Astrocyte (in vitro differentiated cells and primary cell): ENCODE results near the gene TBRG1. TPM values are rescaled to one million over a fixed set of nuclear protein-coding genes. Genes with fewer than 3 reads are reported as not detected.

Experiments
- DNase-seq: peaks from one replicate; pipeline ENCODE4 v3.0.0-alpha.2; 2010; ENCODE audit warnings: low read depth
- FAIRE-seq: peaks from 2 replicates; lab custom pipeline; 2011; peaks lifted over from hg19 to GRCh38; lab: Jason Lieb, UNC
- H2AFZ ChIP-seq: 2 replicates; pipeline ENCODE4 v1.6.0; 2012; ENCODE audit warnings: low read depth, low read length, inconsistent platforms
- H3K27ac ChIP-seq: 2 replicates; pipeline ENCODE4 v1.5.1; 2011; ENCODE audit warnings: low read depth, low read length, inconsistent platforms
- H3K27me3 ChIP-seq: 2 replicates; pipeline ENCODE4 v1.6.0; 2011; ENCODE audit warnings: low read length, inconsistent platforms; ENCODE audit not compliant: insufficient read depth
- H3K36me3 ChIP-seq: 2 replicates; pipeline ENCODE4 v1.5.1; 2011; ENCODE audit warnings: low read length, inconsistent platforms; ENCODE audit not compliant: insufficient read depth
- H3K4me1 ChIP-seq: 2 replicates; pipeline ENCODE4 v1.5.1; 2011; ENCODE audit warnings: low read length, inconsistent platforms; ENCODE audit not compliant: insufficient read depth
- H3K4me2 ChIP-seq: 2 replicates; pipeline ENCODE4 v1.6.0; 2012; ENCODE audit warnings: low read length, inconsistent platforms
- H3K4me3 ChIP-seq: 2 replicates; pipeline ENCODE4 v1.5.1; 2011; ENCODE audit warnings: low read depth, mild to moderate bottlenecking, low read length, inconsistent platforms; ENCODE audit not compliant: insufficient read depth
- H3K79me2 ChIP-seq: 2 replicates; pipeline ENCODE4 v1.6.0; 2012; ENCODE audit warnings: mild to moderate bottlenecking, low read length, inconsistent platforms; ENCODE audit not compliant: insufficient read depth
- H3K9ac ChIP-seq: 2 replicates; pipeline ENCODE4 v1.6.0; 2012; ENCODE audit warnings: mild to moderate bottlenecking, low read length, inconsistent platforms
- H3K9me3 ChIP-seq: 2 replicates; pipeline ENCODE4 v1.5.1; 2012; ENCODE audit warnings: low read depth, mild to moderate bottlenecking, low read length, inconsistent platforms; ENCODE audit not compliant: insufficient read depth
- H4K20me1 ChIP-seq: 2 replicates; pipeline ENCODE4 v1.6.0; 2012; ENCODE audit warnings: low read length, inconsistent platforms; ENCODE audit not compliant: insufficient read depth
- H3K27ac Mint-ChIP-seq: one replicate; pipeline ENCODE4 v1.8.0; 2021; ENCODE audit warnings: mild to moderate bottlenecking, mixed read lengths; ENCODE audit not compliant: unreplicated experiment
- H3K27me3 Mint-ChIP-seq: one replicate; pipeline ENCODE4 v1.8.0; 2021; ENCODE audit warnings: low read depth, mixed read lengths; ENCODE audit not compliant: unreplicated experiment
- H3K36me3 Mint-ChIP-seq: one replicate; pipeline ENCODE4 v1.8.0; 2021; ENCODE audit warnings: low read depth, mixed read lengths; ENCODE audit not compliant: unreplicated experiment
- H3K4me1 Mint-ChIP-seq: one replicate; pipeline ENCODE4 v1.8.0; 2021; ENCODE audit warnings: low read depth, mixed read lengths; ENCODE audit not compliant: unreplicated experiment
- H3K4me3 Mint-ChIP-seq: one replicate; pipeline ENCODE4 v1.8.0; 2021; ENCODE audit warnings: mild to moderate bottlenecking, moderate library complexity, mixed read lengths; ENCODE audit not compliant: unreplicated experiment
- H3K9me3 Mint-ChIP-seq: one replicate; pipeline ENCODE4 v1.8.0; 2021; ENCODE audit warnings: mild to moderate bottlenecking, mixed read lengths; ENCODE audit not compliant: unreplicated experiment
- EZH2 ChIP-seq: IDR thresholded peaks from 2 replicates; pipeline ENCODE4 v1.6.1; 2012; ENCODE audit warnings: mild to moderate bottlenecking, low read length, inconsistent platforms; ENCODE audit not compliant: insufficient read depth
- total RNA-seq: library from RNA; stranded (reverse); gene quantifications from 2 replicates; pipeline ENCODE4 v1.2.1, GENCODE V29; 2021
- TF ChIP-seq, protein P1 (sequence below): IDR thresholded peaks from 2 replicates; pipeline ENCODE4 v1.5.1; 2011; ENCODE audit warnings: low read depth, mild to moderate bottlenecking, inconsistent platforms, low read length, moderate library complexity; ENCODE audit not compliant: insufficient read depth

The TBRG1 gene
- total RNA-seq, 1 donor from 2014 or later, result 36.8 TPM

DNA sequence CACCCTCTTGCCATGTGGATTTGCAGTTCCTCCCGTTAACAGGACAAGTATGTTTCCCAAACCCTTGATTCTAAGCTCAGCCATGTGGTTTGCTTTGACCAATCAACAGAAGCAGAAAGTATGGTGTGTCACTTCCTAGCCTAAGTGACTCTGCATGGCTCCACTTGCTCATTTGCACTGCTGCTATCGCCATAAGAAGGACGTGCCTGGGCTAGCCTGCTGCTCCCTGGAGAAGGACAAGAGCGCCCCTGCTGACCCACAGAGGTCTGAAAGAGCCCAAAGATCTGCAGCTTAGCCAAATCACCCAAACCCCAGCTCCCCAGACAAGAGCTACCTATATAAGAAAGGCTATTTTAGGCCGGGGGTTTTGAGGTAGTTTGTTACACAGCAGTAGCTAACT is 18.0 kb downstream of the TBRG1 start:
- Mint-ChIP-seq H3K4me1 (peaks cover 16% of the 10 kb centered on the region), H3K4me3 (no peak overlapping the region), H3K36me3 (peaks cover 5% of the 10 kb centered on the region), H3K27me3 (no peaks in the 10 kb centered on the region), H3K9me3 (peaks cover 1% of the 10 kb centered on the region), H3K27ac (no peak overlapping the region)
- no peak overlapping the region for H3K4me2 ChIP-seq
- peaks cover 5% of the 10 kb centered on the region for H3K36me3 ChIP-seq
- no peak overlapping the region for H3K4me3 ChIP-seq
- H3K9ac ChIP-seq, result no peak overlapping the region
- TF ChIP-seq, protein P1, sequence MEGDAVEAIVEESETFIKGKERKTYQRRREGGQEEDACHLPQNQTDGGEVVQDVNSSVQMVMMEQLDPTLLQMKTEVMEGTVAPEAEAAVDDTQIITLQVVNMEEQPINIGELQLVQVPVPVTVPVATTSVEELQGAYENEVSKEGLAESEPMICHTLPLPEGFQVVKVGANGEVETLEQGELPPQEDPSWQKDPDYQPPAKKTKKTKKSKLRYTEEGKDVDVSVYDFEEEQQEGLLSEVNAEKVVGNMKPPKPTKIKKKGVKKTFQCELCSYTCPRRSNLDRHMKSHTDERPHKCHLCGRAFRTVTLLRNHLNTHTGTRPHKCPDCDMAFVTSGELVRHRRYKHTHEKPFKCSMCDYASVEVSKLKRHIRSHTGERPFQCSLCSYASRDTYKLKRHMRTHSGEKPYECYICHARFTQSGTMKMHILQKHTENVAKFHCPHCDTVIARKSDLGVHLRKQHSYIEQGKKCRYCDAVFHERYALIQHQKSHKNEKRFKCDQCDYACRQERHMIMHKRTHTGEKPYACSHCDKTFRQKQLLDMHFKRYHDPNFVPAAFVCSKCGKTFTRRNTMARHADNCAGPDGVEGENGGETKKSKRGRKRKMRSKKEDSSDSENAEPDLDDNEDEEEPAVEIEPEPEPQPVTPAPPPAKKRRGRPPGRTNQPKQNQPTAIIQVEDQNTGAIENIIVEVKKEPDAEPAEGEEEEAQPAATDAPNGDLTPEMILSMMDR, result no peak
- TF ChIP-seq EZH2, result no peak
- H3K9me3 ChIP-seq, result no peaks in the 10 kb centered on the region
- H2AFZ ChIP-seq, result no peak overlapping the region
- no peaks in the 10 kb centered on the region for H3K79me2 ChIP-seq
- peaks cover 2% of the 10 kb centered on the region for H4K20me1 ChIP-seq
- H3K27ac ChIP-seq, result no peak overlapping the region
- no peak for FAIRE-seq
- DNase-seq, result no peak
- H3K4me1 ChIP-seq, result peaks cover 18% of the 10 kb centered on the region
- H3K27me3 ChIP-seq, result no peaks in the 10 kb centered on the region

DNA sequence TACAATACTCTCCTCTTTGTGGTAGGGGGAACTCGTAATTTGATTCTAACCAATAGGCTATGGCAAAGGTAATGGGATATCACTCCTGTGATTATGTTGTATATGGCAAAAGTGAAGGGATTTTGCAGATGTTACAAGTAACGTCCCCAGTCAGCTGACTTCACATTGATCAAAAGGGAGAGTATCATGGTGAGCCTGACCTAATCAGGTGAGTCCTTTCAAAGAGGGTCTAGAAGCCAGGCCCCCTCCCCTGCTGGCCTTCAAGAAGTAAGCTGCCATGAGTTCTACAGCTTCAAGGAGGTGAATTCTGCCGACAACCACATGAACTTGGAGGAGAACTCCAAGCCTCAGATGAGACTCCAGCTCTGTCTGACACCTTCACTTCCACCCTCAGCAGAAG is 20.0 kb downstream of the TBRG1 start:
- no peak overlapping the region for H3K4me2 ChIP-seq
- H3K4me3 ChIP-seq, result no peak overlapping the region
- peaks cover 18% of the 10 kb centered on the region for H3K4me1 ChIP-seq
- no peak overlapping the region for H3K27ac Mint-ChIP-seq
- peaks cover 1% of the 10 kb centered on the region for H3K9me3 Mint-ChIP-seq
- H4K20me1 ChIP-seq, result no peaks in the 10 kb centered on the region
- no peak for FAIRE-seq
- no peaks in the 10 kb centered on the region for H3K27me3 ChIP-seq
- peak overlapping the region; percentile 22 for H3K27ac ChIP-seq
- no peaks in the 10 kb centered on the region for H3K36me3 ChIP-seq
- H3K79me2 ChIP-seq, result no peaks in the 10 kb centered on the region
- H3K4me1 Mint-ChIP-seq, result peaks cover 16% of the 10 kb centered on the region
- no peak for DNase-seq
- no peak overlapping the region for H2AFZ ChIP-seq
- no peaks in the 10 kb centered on the region for H3K27me3 Mint-ChIP-seq
- TF ChIP-seq, protein P1, result no peak
- TF ChIP-seq EZH2, result no peak
- H3K9me3 ChIP-seq, result no peaks in the 10 kb centered on the region
- no peak overlapping the region for H3K9ac ChIP-seq
- peaks cover 3% of the 10 kb centered on the region for H3K36me3 Mint-ChIP-seq
- no peak overlapping the region for H3K4me3 Mint-ChIP-seq

DNA sequence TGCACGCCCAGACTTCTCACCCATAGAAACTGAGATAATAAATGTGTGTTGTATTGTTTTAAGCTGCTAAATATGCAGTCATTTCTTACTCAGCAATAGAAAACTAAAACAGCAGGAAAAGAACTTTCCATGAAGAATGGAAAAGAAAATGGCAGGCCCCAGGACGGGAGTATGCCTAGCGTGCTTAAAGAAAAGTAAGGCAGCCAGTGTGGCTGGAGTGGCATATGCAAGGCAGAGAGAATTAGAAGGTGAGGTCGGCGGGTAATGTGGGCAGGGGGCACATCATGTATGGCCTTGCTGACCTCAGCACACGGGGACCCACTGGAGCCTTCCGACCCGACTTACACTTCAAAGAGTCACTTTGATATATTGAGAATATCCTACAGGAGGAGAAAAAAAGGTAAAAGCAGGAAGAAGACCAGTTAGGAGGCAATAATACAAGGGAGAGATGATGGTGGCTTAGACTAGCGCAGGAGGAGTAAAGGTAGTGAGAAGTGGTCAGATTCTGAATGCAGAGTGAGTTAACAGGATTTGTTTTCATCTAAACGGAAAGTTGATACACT is 20.5 kb downstream of the TBRG1 start:
- FAIRE-seq (no peak), DNase-seq (no peak)
- Histone ChIP-seq H3K4me2 (peak overlapping the region; percentile 76), H3K9ac (peak overlapping the region; percentile 75), H3K79me2 (no peaks in the 10 kb centered on the region), H4K20me1 (no peaks in the 10 kb centered on the region), H3K4me1 (peaks cover 18% of the 10 kb centered on the region), H2AFZ (no peak overlapping the region), H3K27me3 (no peaks in the 10 kb centered on the region), H3K4me3 (no peak overlapping the region), H3K27ac (peak overlapping the region; percentile 85), H3K9me3 (no peaks in the 10 kb centered on the region), H3K36me3 (no peaks in the 10 kb centered on the region)
- peaks cover 1% of the 10 kb centered on the region for H3K9me3 Mint-ChIP-seq
- H3K4me1 Mint-ChIP-seq, result peaks cover 16% of the 10 kb centered on the region
- H3K27ac Mint-ChIP-seq, result peak overlapping the region; percentile 98
- H3K36me3 Mint-ChIP-seq, result peaks cover 3% of the 10 kb centered on the region
- H3K4me3 Mint-ChIP-seq, result no peak overlapping the region
- TF ChIP-seq, protein P1, result no peak
- TF ChIP-seq EZH2, result no peak
- no peaks in the 10 kb centered on the region for H3K27me3 Mint-ChIP-seq
